NCI-H1436 (cell line): ENCODE measurements around the gene CCNK.

Source experiments
- DNase-seq: peaks from one replicate; lab custom pipeline; 2025; lab: John Stamatoyannopoulos, UW

CCNK gene

GRCh38 chr14:99519931-99520421, 38.8 kb downstream of the CCNK start:
- no peak for DNase-seq

- no peak for DNase-seq
Measured at GRCh38 chr14:99520571-99521081, 39.4 kb downstream of the CCNK start.

GRCh38 chr14:99521176-99522024, 40.2 kb downstream of the CCNK start:
- DNase-seq: no peak

GRCh38 chr14:99522025-99522401, 40.8 kb downstream of the CCNK start:
- no peak for DNase-seq

GRCh38 chr14:99522457-99522891, 41.3 kb downstream of the CCNK start:
- DNase-seq: no peak

GRCh38 chr14:99522934-99523703, 41.9 kb downstream of the CCNK start:
- no peak for DNase-seq

- DNase-seq: no peak
Measured at GRCh38 chr14:99523704-99524055, 42.5 kb downstream of the CCNK start.

GRCh38 chr14:99524091-99524661, 43.0 kb downstream of the CCNK start:
- DNase-seq: no peak

- no peak for DNase-seq
Measured at GRCh38 chr14:99524804-99525698, 43.8 kb downstream of the CCNK start.

- no peak for DNase-seq
Measured at GRCh38 chr14:99525699-99526080, 44.5 kb downstream of the CCNK start.

- no peak for DNase-seq
Measured at GRCh38 chr14:99527026-99527425, 45.8 kb downstream of the CCNK start.

GRCh38 chr14:99527427-99528076, 46.3 kb downstream of the CCNK start:
- no peak for DNase-seq

GRCh38 chr14:99529899-99530298, 48.7 kb downstream of the CCNK start:
- DNase-seq: no peak

GRCh38 chr14:99530407-99531155, 49.4 kb downstream of the CCNK start:
- no peak for DNase-seq

- DNase-seq: no peak
Measured at GRCh38 chr14:99531251-99532096, 50.3 kb downstream of the CCNK start.

- no peak for DNase-seq
Measured at GRCh38 chr14:99532310-99532709, 51.1 kb downstream of the CCNK start.

GRCh38 chr14:99534333-99534732, 53.1 kb downstream of the CCNK start:
- DNase-seq: no peak

- no peak for DNase-seq
Measured at GRCh38 chr14:99534863-99535262, 53.7 kb downstream of the CCNK start.

- no peak for DNase-seq
Measured at GRCh38 chr14:99535448-99535847, 54.2 kb downstream of the CCNK start.
